IMR-90 (cell line): ENCODE data around the gene TRAPPC3L. TPM values are rescaled to one million over a fixed set of nuclear protein-coding genes. Genes with fewer than 3 reads are reported as not detected.

Experiments
- ATAC-seq: fragments of 200-7000 bp; cut with Tn5 transposase; 2 replicates; pipeline ENCODE4 v1.9.1; 2020; ENCODE audit warnings: low read depth, mild to moderate bottlenecking, moderate library complexity
- BruUV-seq: library from RNA; stranded (reverse); fragments of 400-500 nt; replicated peaks from 2 replicates; lab custom pipeline; 2021; lab: Mats Ljungman, UMichigan
- CTCF ChIA-PET: fragments of 300-600 bp; formaldehyde crosslinking; extraction: SDS; loops from one replicate; lab custom pipeline; 2021; ENCODE audit warnings: antibody characterized with exemption; lab: Yijun Ruan, JAX
- POLR2A ChIA-PET: fragments of 300-600 bp; sonication (Branson Sonifier 250); formaldehyde crosslinking; loops from one replicate; lab custom pipeline; 2022; ENCODE audit warnings: antibody characterized with exemption; ENCODE audit not compliant: unreplicated experiment; lab: Charles Lee
- DNase-seq: peaks from one replicate; pipeline ENCODE4 v3.0.0; 2013
- H2AFZ ChIP-seq: replicated peaks from 2 replicates; pipeline ENCODE3; 2013; ENCODE audit warnings: low read length, mild to moderate bottlenecking; ENCODE audit not compliant: poor library complexity
- H2AK5ac ChIP-seq: 2 replicates; pipeline ENCODE4 v1.6.1; 2013; ENCODE audit warnings: low read depth, low read length, inconsistent platforms
- H2AK9ac ChIP-seq: replicated peaks from 2 replicates; pipeline ENCODE3; 2013; ENCODE audit warnings: mild to moderate bottlenecking, low read depth, low read length, moderate library complexity; ENCODE audit not compliant: poor library complexity
- H2BK120ac ChIP-seq: 2 replicates; pipeline ENCODE4 v1.6.1; 2013; ENCODE audit warnings: low read depth, low read length, inconsistent platforms
- H2BK15ac ChIP-seq: 3 replicates; pipeline ENCODE4 v1.6.1; 2013; ENCODE audit warnings: low read depth, low read length, inconsistent platforms
- H2BK20ac ChIP-seq: 2 replicates; pipeline ENCODE4 v1.6.1; 2013; ENCODE audit warnings: low read depth, mild to moderate bottlenecking, inconsistent platforms, low read length, moderate library complexity
- H2BK5ac ChIP-seq: 2 replicates; pipeline ENCODE4 v1.6.1; 2013; ENCODE audit warnings: mild to moderate bottlenecking, low read depth, low read length, inconsistent platforms; ENCODE audit not compliant: poor library complexity, severe bottlenecking
- H3K14ac ChIP-seq: replicated peaks from 2 replicates; pipeline ENCODE4 v1.6.1; 2013; ENCODE audit warnings: low read depth, low read length, inconsistent platforms
- H3K18ac ChIP-seq: 2 replicates; pipeline ENCODE4 v1.6.1; 2013; ENCODE audit warnings: low read depth, low read length, control low read depth
- H3K23ac ChIP-seq: 2 replicates; pipeline ENCODE4 v1.6.1; 2013; ENCODE audit warnings: low read depth, low read length, inconsistent platforms
- H3K27ac ChIP-seq: 2 replicates; pipeline ENCODE4 v1.5.1; 2013; ENCODE audit warnings: mild to moderate bottlenecking, control low read depth, low read length; ENCODE audit not compliant: insufficient read depth
- H3K27me3 ChIP-seq: 2 replicates; pipeline ENCODE4 v1.6.1; 2013; ENCODE audit warnings: low read length; ENCODE audit not compliant: control insufficient read depth, insufficient read depth
- H3K36me3 ChIP-seq: 2 replicates; pipeline ENCODE4 v1.6.1; 2013; ENCODE audit warnings: low read length, mixed read lengths; ENCODE audit not compliant: control insufficient read depth, insufficient read depth
- H3K4ac ChIP-seq: 2 replicates; pipeline ENCODE4 v1.6.1; 2013; ENCODE audit warnings: low read depth, low read length, inconsistent platforms
- H3K4me1 ChIP-seq: 2 replicates; pipeline ENCODE4 v1.6.1; 2013; ENCODE audit warnings: low read length, mixed read lengths; ENCODE audit not compliant: control insufficient read depth, insufficient read depth
- H3K4me2 ChIP-seq: 2 replicates; pipeline ENCODE4 v1.6.1; 2013; ENCODE audit warnings: low read depth, mild to moderate bottlenecking, control low read depth, low read length, moderate library complexity
- H3K4me3 ChIP-seq: 2 replicates; pipeline ENCODE4 v1.5.1; 2013; ENCODE audit warnings: low read depth, mild to moderate bottlenecking, control low read depth, low read length, moderate library complexity; ENCODE audit not compliant: insufficient read depth
- H3K56ac ChIP-seq: 2 replicates; pipeline ENCODE4 v1.6.1; 2013; ENCODE audit warnings: low read length, inconsistent platforms; ENCODE audit not compliant: insufficient read depth; ENCODE audit errors: extremely low read depth
- H3K79me1 ChIP-seq, 2 experiments: 2 replicates each; pipeline ENCODE4 v1.6.1; 2013; ENCODE audit warnings: low read length in 2 of 2, inconsistent platforms in 1 of 2, low read depth in 1 of 2
- H3K9ac ChIP-seq: 2 replicates; pipeline ENCODE4 v1.6.1; 2013; ENCODE audit warnings: low read depth, low read length, control low read depth
- H3K9me1 ChIP-seq: 2 replicates; pipeline ENCODE4 v1.6.1; 2013; ENCODE audit warnings: low read length, inconsistent platforms; ENCODE audit not compliant: insufficient read depth
- H3K9me3 ChIP-seq: 2 replicates; pipeline ENCODE4 v1.6.1; 2013; ENCODE audit warnings: low read length; ENCODE audit not compliant: control insufficient read depth, insufficient read depth
- H4K20me1 ChIP-seq: 2 replicates; pipeline ENCODE4 v1.6.1; 2013; ENCODE audit warnings: low read length, inconsistent platforms; ENCODE audit not compliant: insufficient read depth
- H4K5ac ChIP-seq: 2 replicates; pipeline ENCODE4 v1.6.1; 2013; ENCODE audit warnings: mild to moderate bottlenecking, low read depth, low read length, control low read depth
- H4K8ac ChIP-seq, 2 experiments: 2 replicates each; pipeline ENCODE4 v1.6.1; 2013; ENCODE audit warnings: low read depth in 2 of 2, low read length in 2 of 2, control low read depth in 1 of 2, inconsistent platforms in 1 of 2
- H4K91ac ChIP-seq: 2 replicates; pipeline ENCODE4 v1.6.1; 2013; ENCODE audit warnings: low read depth, low read length, inconsistent platforms; ENCODE audit not compliant: insufficient read depth
- CHD1 ChIP-seq: IDR thresholded peaks from 2 replicates; pipeline ENCODE4 v1.6.1; 2012; ENCODE audit warnings: low read depth, low read length, improper control_type of control experiment
- MAZ ChIP-seq: IDR thresholded peaks from 2 replicates; pipeline ENCODE4 v1.6.1; 2012; ENCODE audit warnings: low read depth, mild to moderate bottlenecking, low read length, improper control_type of control experiment, moderate library complexity, borderline replicate concordance
- WGBS, 2 experiments: methylation state at CpG; one replicate each; pipeline versions ENCODE4 v1.1.5 to v1.1.7; 2013; ENCODE audit warnings: missing lambda C conversion rate in 2 of 2; ENCODE audit not compliant: insufficient read length in 1 of 2; ENCODE audit errors: extremely low coverage in 2 of 2; 5-methylcytosine and 5-hydroxymethylcytosine counted together
- dilution Hi-C: fragments of 300-500 bp; cut with HindIII; formaldehyde crosslinking; loops from one replicate; pipeline ENCODE4 v1.14.3; 2018; ENCODE audit warnings: low sequenced_read_pairs; ENCODE audit not compliant: unreplicated experiment
- in situ Hi-C: fragments of 300-500 bp; cut with MboI; formaldehyde crosslinking; loops from 3 replicates; pipeline ENCODE4 v1.14.3; 2019; ENCODE audit warnings: low sequenced_read_pairs, inconsistent platforms, mixed read lengths
- intact Hi-C: fragments of 100-400 bp; cut with micrococcal nuclease; formaldehyde crosslinking; loops from 2 replicates; pipeline ENCODE4 v1.10.0; 2022
- polyA plus RNA-seq, 3 experiments: library from polyadenylated mRNA; depleted of rRNA; stranded (reverse); fragments of >200 nt; gene quantifications; 2 replicates each; pipeline ENCODE4 v1.2.3, GENCODE V29; 2012; ENCODE audit warnings: low replicate concordance in 1 of 3
- total RNA-seq: library from RNA; depleted of rRNA; stranded (reverse); fragments of >200 nt; gene quantifications from 2 replicates; pipeline ENCODE4 v1.2.3, GENCODE V29; 2012

The TRAPPC3L gene
- total and polyA plus RNA-seq, 2 of the 4 experiments (the other 2 are of a cell fraction): 0.03 TPM; not detected in 1

GRCh38 chr6:116465246-116465645 is 80.2 kb downstream of the TRAPPC3L start:
- no peak overlapping the region for H3K18ac ChIP-seq
- H3K4me2 ChIP-seq: no peak overlapping the region
- H3K9me3 ChIP-seq: 0 out of 2 replicates have a peak, but pooled peaks cover 1% of the 10 kb centered on the region
- intact Hi-C loops: no loop called here
- no peak overlapping the region for H3K56ac ChIP-seq
- H4K20me1 ChIP-seq: no peaks in the 10 kb centered on the region
- H3K36me3 ChIP-seq: no peaks in the 10 kb centered on the region
- dilution Hi-C loops: no loop called here
- no peak for TF ChIP-seq CHD1
- no peak for TF ChIP-seq MAZ
- no peak overlapping the region for H3K23ac ChIP-seq
- no peak overlapping the region for H2BK5ac ChIP-seq
- H3K4ac ChIP-seq: no peak overlapping the region
- H3K9ac ChIP-seq: no peak overlapping the region
- H3K27ac ChIP-seq: no peak overlapping the region
- H4K5ac ChIP-seq: no peak overlapping the region
- H3K27me3 ChIP-seq: peaks cover 6% of the 10 kb centered on the region
- H2AK9ac ChIP-seq: no peak overlapping the region
- BruUV-seq: no TSS peak
- WGBS, 2 experiments: 83% methylated on average over 1 of the region's 5 CpGs; no CpG with 5 or more reads in 1 of the 2 experiments
- H3K79me1 ChIP-seq: no peaks in the 10 kb centered on the region
- ChIA-PET POLR2A (no interaction called here), CTCF (no interaction called here)
- DNase-seq (no peak), ATAC-seq (no peak)
- H3K4me3 ChIP-seq: no peak overlapping the region
- H3K4me1 ChIP-seq: no peaks in the 10 kb centered on the region; the same call in 1 of the 2 replicates
- no peak overlapping the region for H3K14ac ChIP-seq
- H2AFZ ChIP-seq: no peak overlapping the region
- no peak overlapping the region for H2BK120ac ChIP-seq
- H4K91ac ChIP-seq: no peak overlapping the region
- in situ Hi-C loops: no loop called here
- no peak overlapping the region for H4K8ac ChIP-seq
- H2BK20ac ChIP-seq: no peak overlapping the region
- no peak overlapping the region for H2AK5ac ChIP-seq
- no peak overlapping the region for H2BK15ac ChIP-seq
- H3K9me1 ChIP-seq: no peaks in the 10 kb centered on the region
